ENCODE results near the gene EVA1A. TPM values are rescaled to one million over a fixed set of nuclear protein-coding genes. Genes with fewer than 3 reads are reported as not detected.

EVA1A gene
- total RNA-seq, 1 donor from 2014 or later = 112 TPM

DNA sequence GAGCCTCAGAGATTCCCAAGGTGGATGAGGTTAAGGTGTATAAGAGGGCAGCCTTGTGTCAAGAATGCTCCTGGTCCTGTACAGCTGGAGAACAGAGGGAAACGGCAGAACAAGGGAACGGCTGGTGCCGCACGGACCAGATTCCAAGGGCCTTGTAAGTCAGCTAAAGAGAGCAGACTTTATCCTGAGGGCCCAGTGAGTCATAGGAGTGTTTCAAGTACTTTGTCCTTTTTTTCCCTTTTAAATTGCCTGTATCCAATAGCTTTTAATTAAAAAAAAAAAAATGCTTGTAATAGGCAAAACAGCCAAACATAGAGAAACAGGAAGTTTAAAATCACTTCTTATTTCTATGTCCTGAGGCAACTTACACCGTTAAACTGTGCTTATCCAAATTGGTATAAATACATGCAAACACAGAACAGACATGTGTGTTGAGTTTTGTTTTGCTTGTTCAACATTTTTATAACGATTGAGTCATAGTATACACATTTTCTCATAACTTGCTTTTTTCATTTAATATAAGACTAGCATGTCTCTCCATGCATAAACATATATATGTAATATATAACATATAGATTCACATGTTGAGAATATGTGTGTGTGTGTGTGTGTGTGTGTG lies 42.1 kb upstream of the EVA1A start:
- no peak overlapping the region for H3K4me3 ChIP-seq (ENCODE audit: low read depth, low read length)
- DNase-seq (ENCODE audit: low read depth) = peak; percentile 81
- TF ChIP-seq, protein P1, sequence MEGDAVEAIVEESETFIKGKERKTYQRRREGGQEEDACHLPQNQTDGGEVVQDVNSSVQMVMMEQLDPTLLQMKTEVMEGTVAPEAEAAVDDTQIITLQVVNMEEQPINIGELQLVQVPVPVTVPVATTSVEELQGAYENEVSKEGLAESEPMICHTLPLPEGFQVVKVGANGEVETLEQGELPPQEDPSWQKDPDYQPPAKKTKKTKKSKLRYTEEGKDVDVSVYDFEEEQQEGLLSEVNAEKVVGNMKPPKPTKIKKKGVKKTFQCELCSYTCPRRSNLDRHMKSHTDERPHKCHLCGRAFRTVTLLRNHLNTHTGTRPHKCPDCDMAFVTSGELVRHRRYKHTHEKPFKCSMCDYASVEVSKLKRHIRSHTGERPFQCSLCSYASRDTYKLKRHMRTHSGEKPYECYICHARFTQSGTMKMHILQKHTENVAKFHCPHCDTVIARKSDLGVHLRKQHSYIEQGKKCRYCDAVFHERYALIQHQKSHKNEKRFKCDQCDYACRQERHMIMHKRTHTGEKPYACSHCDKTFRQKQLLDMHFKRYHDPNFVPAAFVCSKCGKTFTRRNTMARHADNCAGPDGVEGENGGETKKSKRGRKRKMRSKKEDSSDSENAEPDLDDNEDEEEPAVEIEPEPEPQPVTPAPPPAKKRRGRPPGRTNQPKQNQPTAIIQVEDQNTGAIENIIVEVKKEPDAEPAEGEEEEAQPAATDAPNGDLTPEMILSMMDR (IDR thresholded peaks at IDR 0.05; ENCODE audit: insufficient read depth, low read length, poor library complexity, severe bottlenecking) = no peak
- H3K27me3 ChIP-seq (ENCODE audit: control insufficient read depth, insufficient read depth, low read length) = no peaks in the 10 kb centered on the region
- H3K36me3 ChIP-seq (ENCODE audit: control insufficient read depth, insufficient read depth, low read length) = no peaks in the 10 kb centered on the region

DNA sequence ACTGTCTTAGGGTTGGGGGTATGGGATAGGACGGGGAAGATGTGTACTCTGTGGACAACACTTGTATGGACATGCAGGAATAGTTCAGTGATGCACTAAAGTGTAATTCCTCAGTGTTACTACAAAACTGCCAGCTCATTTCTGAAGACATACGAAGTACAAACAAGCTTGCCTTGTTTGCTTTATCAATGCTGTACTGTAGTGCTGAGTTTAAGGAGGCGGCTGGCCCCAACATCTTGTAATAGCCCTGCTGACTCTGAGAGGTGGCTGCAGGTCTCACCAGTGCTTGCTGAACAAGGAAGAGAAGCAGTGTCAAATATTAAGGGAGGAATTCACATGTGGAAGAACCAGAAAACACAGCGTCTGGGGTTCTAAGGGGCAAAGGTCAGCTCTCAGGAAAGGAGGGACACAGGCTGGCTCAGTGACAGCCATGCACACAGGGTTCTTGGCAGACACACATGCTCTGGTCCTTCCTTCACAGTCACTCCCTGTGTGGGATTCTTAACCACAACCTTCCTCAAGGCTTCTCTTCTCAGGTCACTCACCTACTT lies 39.8 kb upstream of the EVA1A start:
- TF ChIP-seq, protein P1 (IDR thresholded peaks at IDR 0.05; ENCODE audit: insufficient read depth, low read length, poor library complexity, severe bottlenecking) = no peak
- Histone ChIP-seq H3K36me3 (ENCODE audit: control insufficient read depth, insufficient read depth, low read length) (no peaks in the 10 kb centered on the region), H3K27me3 (ENCODE audit: control insufficient read depth, insufficient read depth, low read length) (no peaks in the 10 kb centered on the region), H3K4me3 (ENCODE audit: low read depth, low read length) (no peak overlapping the region)
- DNase-seq (ENCODE audit: low read depth) = no peak

DNA sequence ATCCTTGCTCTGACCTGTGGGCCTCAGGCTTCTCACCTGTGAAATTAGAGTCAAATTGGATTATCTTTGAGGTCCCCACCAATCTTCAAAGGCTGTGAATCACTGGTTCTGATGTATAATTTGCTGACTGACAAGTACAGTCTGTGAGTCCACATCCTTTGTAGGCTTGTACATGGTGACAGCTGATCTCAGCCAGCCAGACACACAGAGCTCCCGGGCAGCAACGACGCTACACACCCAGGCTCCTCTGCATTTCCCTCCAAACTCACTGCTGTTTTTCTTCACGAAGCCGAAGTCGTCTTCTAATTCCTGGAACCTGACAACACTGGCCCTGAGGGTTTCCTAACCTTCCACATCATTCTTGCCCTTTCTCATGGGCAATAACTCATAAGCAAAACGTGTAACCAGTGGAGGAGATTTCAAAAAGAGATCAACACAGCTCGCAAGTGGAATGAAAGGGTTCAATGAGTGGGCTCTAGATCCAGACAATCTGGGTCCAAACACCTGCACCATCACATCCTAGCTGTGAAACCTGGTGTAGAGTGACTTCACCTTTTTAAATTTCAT lies 37.9 kb upstream of the EVA1A start:
- TF ChIP-seq, protein P1 (IDR thresholded peaks at IDR 0.05; ENCODE audit: insufficient read depth, low read length, poor library complexity, severe bottlenecking) = no peak
- Histone ChIP-seq H3K27me3 (ENCODE audit: control insufficient read depth, insufficient read depth, low read length) (no peaks in the 10 kb centered on the region), H3K4me3 (ENCODE audit: low read depth, low read length) (no peak overlapping the region), H3K36me3 (ENCODE audit: control insufficient read depth, insufficient read depth, low read length) (no peaks in the 10 kb centered on the region)
- DNase-seq (ENCODE audit: low read depth) = no peak

DNA sequence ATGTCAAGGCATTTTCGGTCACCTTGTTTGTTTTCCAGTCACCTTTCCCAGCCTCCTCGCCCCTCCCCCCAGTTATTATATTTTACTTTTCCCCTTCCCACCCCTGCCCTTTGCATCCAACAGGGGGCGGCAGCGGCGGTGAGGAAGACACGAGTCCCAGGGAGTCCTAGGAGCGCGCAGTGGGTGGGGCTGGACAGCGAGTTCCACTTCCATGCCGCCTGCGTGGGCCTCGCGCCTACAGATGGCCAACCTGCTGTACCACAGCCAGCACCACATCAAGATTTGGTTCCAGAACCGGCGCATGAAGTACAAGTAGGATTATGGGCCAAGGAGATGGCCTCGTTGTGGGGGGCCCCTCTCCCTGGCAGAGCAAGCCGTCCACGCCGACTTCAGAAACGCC lies 37.2 kb upstream of the EVA1A start:
- TF ChIP-seq, protein P1 (IDR thresholded peaks at IDR 0.05; ENCODE audit: insufficient read depth, low read length, poor library complexity, severe bottlenecking) = no peak
- no peaks in the 10 kb centered on the region for H3K36me3 ChIP-seq (ENCODE audit: control insufficient read depth, insufficient read depth, low read length)
- no peak for DNase-seq (ENCODE audit: low read depth)
- no peak overlapping the region for H3K4me3 ChIP-seq (ENCODE audit: low read depth, low read length)
- H3K27me3 ChIP-seq (ENCODE audit: control insufficient read depth, insufficient read depth, low read length) = no peaks in the 10 kb centered on the region

DNA sequence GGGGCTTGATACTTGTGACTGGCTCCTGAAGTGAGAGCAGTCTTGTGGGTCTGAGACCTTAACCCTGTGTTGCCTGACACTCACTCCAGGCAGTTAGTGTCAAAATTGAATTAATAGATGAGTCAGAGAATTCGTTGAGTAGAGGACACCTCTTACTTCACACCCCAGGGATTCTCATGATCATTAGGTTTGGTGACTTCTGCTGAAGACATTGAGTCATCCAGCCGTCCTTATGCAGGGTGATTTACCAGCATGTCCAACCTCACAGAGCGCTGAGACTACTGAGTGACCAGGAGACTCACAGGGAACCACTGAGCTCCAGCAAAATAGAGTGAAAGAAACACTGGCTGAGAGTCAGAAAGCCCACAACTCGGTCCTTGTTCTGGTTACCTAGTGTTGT lies 36.0 kb upstream of the EVA1A start:
- no peaks in the 10 kb centered on the region for H3K36me3 ChIP-seq (ENCODE audit: control insufficient read depth, insufficient read depth, low read length)
- no peak overlapping the region for H3K4me3 ChIP-seq (ENCODE audit: low read depth, low read length)
- DNase-seq (ENCODE audit: low read depth) = peak; percentile 78
- TF ChIP-seq, protein P1 (IDR thresholded peaks at IDR 0.05; ENCODE audit: insufficient read depth, low read length, poor library complexity, severe bottlenecking) = no peak
- H3K27me3 ChIP-seq (ENCODE audit: control insufficient read depth, insufficient read depth, low read length) = no peaks in the 10 kb centered on the region
